Vagina (tissue), 2 donors: Measurements from ENCODE around the gene RNF214. TPM values are rescaled to one million over a fixed set of nuclear protein-coding genes. Genes with fewer than 3 reads are reported as not detected.

Source experiments
- DNase-seq, 2 donors: peaks; one replicate each; pipeline ENCODE4 v3.0.0-alpha.2; 2017; ENCODE audit errors: extremely low spot score in 2 of 2
- H3K27ac ChIP-seq: fragments of 200-600 bp; sonication (generic); one replicate; pipeline ENCODE4 v1.5.1; 2019
- H3K27me3 ChIP-seq: fragments of 200-600 bp; sonication (generic); one replicate; pipeline ENCODE4 v1.5.1; 2019
- H3K36me3 ChIP-seq, 2 donors: fragments of 200-600 bp; sonication (generic); one replicate each; pipeline ENCODE4 v1.5.1; 2017 to 2019
- H3K4me1 ChIP-seq: fragments of 200-600 bp; sonication (generic); one replicate; pipeline ENCODE4 v1.5.1; 2019
- H3K4me3 ChIP-seq, 2 donors: fragments of 200-600 bp; sonication (generic); 1 replicate in 1 of 2; 2 replicates in 1 of 2; pipeline ENCODE4 v1.5.1; 2016 to 2019
- H3K9me3 ChIP-seq: fragments of 200-600 bp; sonication (generic); one replicate; pipeline ENCODE4 v1.5.1; 2019
- POLR2A ChIP-seq, 2 donors: fragments of 450-650 bp; IDR thresholded peaks; one replicate each; pipeline ENCODE4 v1.6.1; 2017; ENCODE audit warnings: antibody characterized with exemption in 2 of 2, mild to moderate bottlenecking in 2 of 2, moderate library complexity in 2 of 2
- POLR2AphosphoS5 ChIP-seq, 2 donors: sonication (generic); formaldehyde crosslinking; IDR thresholded peaks; one replicate each; pipeline ENCODE4 v1.9.0; 2017; ENCODE audit warnings: antibody characterized with exemption in 2 of 2, mild to moderate bottlenecking in 2 of 2, low read depth in 1 of 2; ENCODE audit not compliant: insufficient read depth in 1 of 2
- intact Hi-C: fragments of 100-400 bp; cut with DNase I; formaldehyde crosslinking; loops from one replicate; pipeline ENCODE4 v1.15.1; 2023
- total RNA-seq: library from RNA; depleted of rRNA; stranded (reverse); fragments of >200 nt; gene quantifications from one replicate; pipeline ENCODE4 v1.2.3, GENCODE V29; 2016
- TF ChIP-seq, protein P1 (sequence below), 3 experiments: fragments of 450-650 bp in 2 of 3; fragments of 200-600 bp in 1 of 3; sonication (generic) in 1 of 3; IDR thresholded peaks; one replicate each; pipeline ENCODE4 v1.5.1; 2017 to 2019; ENCODE audit warnings: antibody characterized with exemption in 3 of 3, mild to moderate bottlenecking in 2 of 3, moderate library complexity in 2 of 3

The RNF214 gene
- total RNA-seq, 1 donor from 2014 or later, result 10.8 TPM

DNA sequence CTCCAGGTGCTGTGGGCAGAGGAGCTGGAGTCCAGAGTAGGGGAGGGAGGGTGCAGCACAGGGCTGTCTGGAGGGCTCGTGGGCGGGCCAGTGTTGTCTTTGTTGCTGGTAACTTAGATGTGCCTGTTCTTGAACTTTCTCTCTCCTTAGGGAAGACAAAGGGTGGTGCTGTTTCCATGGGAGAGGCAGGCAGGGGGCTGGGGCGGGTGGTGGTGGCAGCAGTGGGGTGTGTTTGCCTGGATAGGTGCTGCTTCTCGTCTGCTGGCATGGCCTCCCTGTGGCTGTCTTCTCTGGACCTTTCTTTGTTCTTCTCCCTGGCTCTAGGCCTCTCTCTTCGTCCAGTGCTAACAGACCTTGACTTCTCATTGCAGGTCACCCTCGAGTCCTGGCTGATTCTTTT is 45.5 kb upstream of the RNF214 start:
- H3K36me3 ChIP-seq, result peaks cover 2 to 55% of the 10 kb centered on the region in 2 donors
- no peaks in the 10 kb centered on the region for H3K4me1 ChIP-seq
- H3K27ac ChIP-seq, result no peak overlapping the region
- H3K4me3 ChIP-seq, result no peak overlapping the region
- no peaks in the 10 kb centered on the region for H3K9me3 ChIP-seq
- DNase-seq, result no peak
- intact Hi-C loops, result no loop called here
- TF ChIP-seq, protein P1, sequence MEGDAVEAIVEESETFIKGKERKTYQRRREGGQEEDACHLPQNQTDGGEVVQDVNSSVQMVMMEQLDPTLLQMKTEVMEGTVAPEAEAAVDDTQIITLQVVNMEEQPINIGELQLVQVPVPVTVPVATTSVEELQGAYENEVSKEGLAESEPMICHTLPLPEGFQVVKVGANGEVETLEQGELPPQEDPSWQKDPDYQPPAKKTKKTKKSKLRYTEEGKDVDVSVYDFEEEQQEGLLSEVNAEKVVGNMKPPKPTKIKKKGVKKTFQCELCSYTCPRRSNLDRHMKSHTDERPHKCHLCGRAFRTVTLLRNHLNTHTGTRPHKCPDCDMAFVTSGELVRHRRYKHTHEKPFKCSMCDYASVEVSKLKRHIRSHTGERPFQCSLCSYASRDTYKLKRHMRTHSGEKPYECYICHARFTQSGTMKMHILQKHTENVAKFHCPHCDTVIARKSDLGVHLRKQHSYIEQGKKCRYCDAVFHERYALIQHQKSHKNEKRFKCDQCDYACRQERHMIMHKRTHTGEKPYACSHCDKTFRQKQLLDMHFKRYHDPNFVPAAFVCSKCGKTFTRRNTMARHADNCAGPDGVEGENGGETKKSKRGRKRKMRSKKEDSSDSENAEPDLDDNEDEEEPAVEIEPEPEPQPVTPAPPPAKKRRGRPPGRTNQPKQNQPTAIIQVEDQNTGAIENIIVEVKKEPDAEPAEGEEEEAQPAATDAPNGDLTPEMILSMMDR (IDR thresholded peaks at IDR 0.05), result no peak
- TF ChIP-seq POLR2AphosphoS5 (IDR thresholded peaks at IDR 0.05; ENCODE audit: insufficient read depth in 1 of 2, low read depth in 1 of 2), result no peak
- no peak for TF ChIP-seq POLR2A (IDR thresholded peaks at IDR 0.05)
- H3K27me3 ChIP-seq, result no peaks in the 10 kb centered on the region

DNA sequence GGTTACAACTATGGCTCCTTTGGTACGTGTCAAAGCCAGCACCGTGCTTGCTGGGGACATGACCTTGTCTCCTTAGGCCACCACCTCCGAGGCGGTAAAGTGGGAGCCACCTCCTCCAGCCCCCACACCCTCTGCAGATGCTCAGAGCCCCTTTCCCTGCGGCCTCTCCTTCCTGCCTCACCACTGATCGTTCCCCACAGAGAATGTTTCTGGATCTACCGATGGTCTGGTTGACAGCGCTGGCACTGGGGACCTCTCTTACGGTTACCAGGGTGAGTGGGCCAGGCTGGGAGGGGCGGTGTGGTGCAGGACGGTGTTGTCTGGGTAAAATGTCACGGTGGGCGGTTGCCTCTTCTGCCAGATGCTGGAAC is 45.1 kb upstream of the RNF214 start:
- no peak overlapping the region for H3K27ac ChIP-seq
- DNase-seq, result no peak
- H3K9me3 ChIP-seq, result no peaks in the 10 kb centered on the region
- peaks cover 2 to 55% of the 10 kb centered on the region in 2 donors for H3K36me3 ChIP-seq
- no peaks in the 10 kb centered on the region for H3K4me1 ChIP-seq
- H3K4me3 ChIP-seq, result no peak overlapping the region
- H3K27me3 ChIP-seq, result no peaks in the 10 kb centered on the region
- TF ChIP-seq POLR2AphosphoS5 (IDR thresholded peaks at IDR 0.05; ENCODE audit: insufficient read depth in 1 of 2, low read depth in 1 of 2) (no peak), POLR2A (IDR thresholded peaks at IDR 0.05) (no peak)
- TF ChIP-seq, protein P1 (IDR thresholded peaks at IDR 0.05), result no peak
- intact Hi-C loops, result no loop called here

DNA sequence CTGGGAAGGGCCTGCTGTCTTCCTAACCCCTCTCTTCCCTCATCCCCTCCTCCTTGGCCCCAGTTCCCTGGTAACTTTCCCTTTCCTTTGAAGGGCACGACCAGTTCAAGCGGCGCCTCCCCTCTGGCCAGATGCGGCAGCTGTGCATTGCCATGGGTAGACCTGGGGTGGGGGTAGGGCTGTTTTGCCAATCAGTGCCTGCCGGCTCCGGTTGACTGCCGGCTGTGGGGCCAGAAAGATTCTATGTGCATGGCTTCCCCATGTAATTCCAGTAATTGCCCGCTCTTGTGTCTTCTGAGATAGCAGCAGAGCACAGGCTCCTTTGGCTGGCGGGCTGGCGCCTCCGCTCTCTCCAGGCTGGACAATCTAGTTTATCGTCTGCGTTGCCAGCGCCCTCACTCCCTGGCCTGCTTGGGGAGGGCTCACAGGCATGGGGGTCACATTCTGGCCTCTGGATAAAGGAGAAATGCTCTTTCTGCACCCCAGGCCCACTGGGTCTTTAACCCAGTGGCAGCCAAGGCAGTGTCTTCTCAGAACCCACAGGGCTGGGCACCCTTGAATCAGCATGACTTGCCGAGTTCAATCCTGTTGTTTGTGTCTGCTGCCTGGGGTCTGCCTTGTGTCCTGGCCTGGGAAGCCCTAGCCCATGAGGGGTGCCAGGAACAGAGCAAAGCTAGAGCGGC is 44.5 kb upstream of the RNF214 start:
- DNase-seq, result no peak
- Histone ChIP-seq H3K36me3 (peaks cover 2 to 53% of the 10 kb centered on the region in 2 donors), H3K4me1 (no peaks in the 10 kb centered on the region), H3K27ac (no peak overlapping the region), H3K4me3 (no peak overlapping the region), H3K9me3 (no peaks in the 10 kb centered on the region), H3K27me3 (no peaks in the 10 kb centered on the region)
- TF ChIP-seq POLR2AphosphoS5 (IDR thresholded peaks at IDR 0.05; ENCODE audit: insufficient read depth in 1 of 2, low read depth in 1 of 2), result no peak
- TF ChIP-seq, protein P1 (IDR thresholded peaks at IDR 0.05), result no peak
- TF ChIP-seq POLR2A (IDR thresholded peaks at IDR 0.05), result no peak
- intact Hi-C loops, result no loop called here

DNA sequence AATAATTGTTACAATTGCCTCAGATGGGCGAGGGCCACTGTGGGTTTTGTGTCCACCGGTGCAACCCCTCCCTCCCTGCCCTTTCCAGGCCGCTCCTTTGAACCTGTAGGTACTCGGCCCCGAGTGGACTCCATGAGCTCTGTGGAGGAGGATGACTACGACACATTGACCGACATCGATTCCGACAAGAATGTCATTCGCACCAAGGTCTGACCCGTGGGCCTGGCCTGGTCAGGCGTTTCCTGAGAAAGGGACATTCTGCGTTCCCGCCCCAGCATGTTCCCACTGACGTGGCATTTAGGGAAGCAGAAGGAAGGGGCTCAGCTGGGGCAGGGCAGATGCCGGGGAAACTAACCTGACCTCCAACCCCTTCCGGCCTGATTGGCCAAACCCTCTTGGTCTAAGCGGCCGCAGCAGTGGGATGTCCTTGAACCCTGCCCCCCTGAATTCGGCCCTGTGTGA is 43.8 kb upstream of the RNF214 start:
- Histone ChIP-seq H3K4me1 (no peaks in the 10 kb centered on the region), H3K27ac (no peak overlapping the region), H3K36me3 (peaks cover 2 to 55% of the 10 kb centered on the region in 2 donors), H3K27me3 (no peaks in the 10 kb centered on the region), H3K9me3 (no peaks in the 10 kb centered on the region), H3K4me3 (no peak overlapping the region)
- intact Hi-C loops, result no loop called here
- TF ChIP-seq, protein P1 (IDR thresholded peaks at IDR 0.05), result no peak
- no peak for TF ChIP-seq POLR2AphosphoS5 (IDR thresholded peaks at IDR 0.05; ENCODE audit: insufficient read depth in 1 of 2, low read depth in 1 of 2)
- no peak for TF ChIP-seq POLR2A (IDR thresholded peaks at IDR 0.05)
- DNase-seq, result no peak

DNA sequence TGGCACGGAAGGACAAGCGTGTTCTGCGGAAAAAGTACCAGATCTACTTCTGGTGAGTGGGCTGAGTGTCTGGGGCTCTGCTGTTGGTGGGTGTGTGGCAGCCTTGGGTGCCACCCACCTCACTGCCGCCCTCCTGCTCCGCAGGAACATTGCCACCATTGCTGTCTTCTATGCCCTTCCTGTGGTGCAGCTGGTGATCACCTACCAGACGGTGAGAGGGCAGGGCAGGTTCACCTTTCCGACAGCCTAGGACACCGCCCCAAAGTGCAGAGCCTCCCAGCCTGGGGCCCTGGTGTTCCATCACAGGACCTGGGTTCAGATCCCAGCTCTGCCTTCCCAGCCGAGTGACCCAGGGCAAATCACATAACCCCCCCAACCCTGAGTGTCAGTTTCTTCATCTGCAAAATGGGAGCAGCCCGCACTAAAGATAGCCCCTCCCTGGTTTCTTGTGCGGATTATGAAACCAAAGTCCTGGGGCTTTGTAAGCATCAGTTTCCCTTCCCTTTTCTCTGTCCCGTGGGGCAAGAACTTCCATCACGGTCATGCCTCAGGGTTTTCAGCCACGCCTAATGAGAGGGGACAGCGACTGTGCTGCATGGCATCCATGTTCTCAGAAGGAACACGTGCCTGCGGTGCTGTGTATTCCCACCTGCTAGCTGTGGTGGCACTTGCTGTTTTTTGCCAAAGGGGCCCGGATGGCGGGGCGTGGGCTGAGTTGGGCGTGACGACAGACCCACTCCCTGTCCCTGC is 43.1 kb upstream of the RNF214 start:
- intact Hi-C loops, result no loop called here
- H3K4me1 ChIP-seq, result no peaks in the 10 kb centered on the region
- TF ChIP-seq POLR2A (IDR thresholded peaks at IDR 0.05) (no peak), POLR2AphosphoS5 (IDR thresholded peaks at IDR 0.05; ENCODE audit: insufficient read depth in 1 of 2, low read depth in 1 of 2) (no peak)
- TF ChIP-seq, protein P1 (IDR thresholded peaks at IDR 0.05), result no peak
- H3K27me3 ChIP-seq, result no peaks in the 10 kb centered on the region
- H3K9me3 ChIP-seq, result no peaks in the 10 kb centered on the region
- no peak for DNase-seq
- no peak overlapping the region for H3K27ac ChIP-seq
- H3K4me3 ChIP-seq, result no peak overlapping the region
- H3K36me3 ChIP-seq, result peaks cover 2 to 56% of the 10 kb centered on the region in 2 donors
